ENCODE measurements around the gene DAGLA.

GRCh38 chr11:61795876-61796526 lies 115.8 kb downstream of the DAGLA start:
- no peak for TF ChIP-seq CTCF (IDR thresholded peaks at IDR 0.05; ENCODE audit: extremely low read depth in 1 of 2, insufficient read depth in 1 of 2, low read depth in 1 of 2, low read length in 2 of 2)
- TF ChIP-seq MAX (IDR thresholded peaks at IDR 0.05; ENCODE audit: insufficient read depth, insufficient read length) = no peak
- TF ChIP-seq JUN (IDR thresholded peaks at IDR 0.05; ENCODE audit: borderline replicate concordance, insufficient read depth, insufficient read length, low read depth) = no peak
- no peak for TF ChIP-seq POLR2AphosphoS5 (IDR thresholded peaks at IDR 0.05; ENCODE audit: insufficient read depth, low read depth, low read length)
- no peak for TF ChIP-seq EZH2 (IDR thresholded peaks at IDR 0.05; ENCODE audit: borderline replicate concordance, low read depth, low read length, severe bottlenecking)
- no peak for TF ChIP-seq FOS (IDR thresholded peaks at IDR 0.05; ENCODE audit: borderline replicate concordance, insufficient read depth, low read length)

All from endothelial cell of umbilical vein (primary cell).